GM19023 (cell line): ENCODE data around the gene LRRC3B.
"Not testable (repeated sequence)": the region's sequence is repeated elsewhere in the genome, so short reads cannot be mapped to it uniquely, and the experiment has no call there.

Experiments
- ATAC-seq: cut with Tn5 transposase; IDR thresholded peaks from one replicate; pipeline ENCODE4 v1.9.1; 2021; ENCODE audit warnings: mild to moderate bottlenecking, moderate library complexity; ENCODE audit not compliant: unreplicated experiment

The LRRC3B gene, protein sequence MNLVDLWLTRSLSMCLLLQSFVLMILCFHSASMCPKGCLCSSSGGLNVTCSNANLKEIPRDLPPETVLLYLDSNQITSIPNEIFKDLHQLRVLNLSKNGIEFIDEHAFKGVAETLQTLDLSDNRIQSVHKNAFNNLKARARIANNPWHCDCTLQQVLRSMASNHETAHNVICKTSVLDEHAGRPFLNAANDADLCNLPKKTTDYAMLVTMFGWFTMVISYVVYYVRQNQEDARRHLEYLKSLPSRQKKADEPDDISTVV

GRCh38 chr3:26622621-26623418 lies at the start of gene LRRC3B:
Gene LRRC3B, plus strand, starts transcription at chr3:26622772. Its CDS starts 86,901 bp downstream, at chr3:26709673.
- ATAC-seq: no peak

- no peak for ATAC-seq
Observed at GRCh38 chr3:26574766-26575165, 47.8 kb upstream of the LRRC3B start.

DNA sequence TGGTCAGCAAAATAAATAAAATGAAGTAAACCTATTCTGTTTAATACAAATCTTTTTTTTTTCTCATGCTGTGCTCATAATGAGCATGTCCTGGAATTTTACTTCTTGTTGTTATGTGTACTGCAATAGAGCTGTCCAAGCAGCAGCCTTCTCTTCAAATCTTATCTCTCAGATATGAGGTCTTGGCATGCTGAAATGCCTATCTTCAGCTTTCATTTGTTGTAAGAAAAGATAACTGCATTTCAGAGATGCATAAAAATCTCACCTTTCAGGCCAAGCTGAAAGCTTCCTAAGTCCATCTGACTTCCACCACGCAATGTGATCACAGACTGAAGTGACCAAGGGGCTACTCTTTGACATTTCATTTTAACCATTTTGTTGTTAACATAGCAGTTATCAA lies 43.5 kb upstream of the LRRC3B start:
- no peak for ATAC-seq

GRCh38 chr3:26587571-26587970 lies 35.0 kb upstream of the LRRC3B start:
- no peak for ATAC-seq

GRCh38 chr3:26588931-26589330 lies 33.6 kb upstream of the LRRC3B start:
- ATAC-seq: no peak

GRCh38 chr3:26589678-26590077 lies 32.9 kb upstream of the LRRC3B start:
- ATAC-seq: no peak

GRCh38 chr3:26590919-26591484 lies 31.6 kb upstream of the LRRC3B start:
- ATAC-seq: no peak

DNA sequence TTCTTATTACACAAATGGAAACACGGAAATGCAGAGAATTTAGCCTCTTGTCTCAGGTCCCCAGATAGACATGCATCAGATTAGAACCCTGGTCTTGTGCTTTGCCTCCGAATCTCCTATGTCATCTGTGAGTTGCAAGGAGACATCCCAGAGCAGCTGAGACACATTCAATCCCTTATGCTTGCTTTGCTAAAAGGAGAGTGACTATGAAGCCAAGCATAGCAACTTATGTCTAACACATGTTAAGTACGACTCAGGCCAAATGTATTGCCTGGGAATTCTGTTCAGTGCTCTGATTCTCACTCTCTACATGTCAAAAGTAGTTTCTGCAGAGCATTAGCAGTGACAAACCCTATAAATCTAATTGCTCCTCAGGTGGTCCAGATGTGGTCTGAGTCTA lies 30.6 kb upstream of the LRRC3B start:
- ATAC-seq: no peak

- no peak for ATAC-seq
Observed at GRCh38 chr3:26592451-26592850, 30.1 kb upstream of the LRRC3B start.

GRCh38 chr3:26596335-26596734 lies 26.2 kb upstream of the LRRC3B start:
- ATAC-seq: no peak

- not testable (repeated sequence) for ATAC-seq
Observed at GRCh38 chr3:26603311-26603710, 19.3 kb upstream of the LRRC3B start.

DNA sequence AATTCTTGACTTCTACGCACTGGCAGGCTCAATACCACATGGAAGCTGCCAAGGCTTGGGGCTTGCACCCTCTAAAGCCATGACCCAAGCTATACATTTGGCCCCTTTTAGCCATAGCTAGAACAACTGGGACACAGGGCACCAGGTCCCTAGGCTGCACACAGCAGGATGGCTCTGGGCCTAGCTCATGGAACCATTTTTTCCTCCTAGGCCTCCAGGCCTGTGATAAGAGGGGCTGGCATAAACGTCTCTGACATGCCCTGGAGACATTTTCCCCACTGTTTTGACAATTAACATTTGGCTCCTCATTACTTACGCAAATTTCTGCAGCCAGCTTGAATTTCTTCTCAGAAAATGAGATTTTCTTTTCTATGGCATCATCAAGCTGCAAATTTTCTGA lies 18.8 kb upstream of the LRRC3B start:
- ATAC-seq: not testable (repeated sequence)

DNA sequence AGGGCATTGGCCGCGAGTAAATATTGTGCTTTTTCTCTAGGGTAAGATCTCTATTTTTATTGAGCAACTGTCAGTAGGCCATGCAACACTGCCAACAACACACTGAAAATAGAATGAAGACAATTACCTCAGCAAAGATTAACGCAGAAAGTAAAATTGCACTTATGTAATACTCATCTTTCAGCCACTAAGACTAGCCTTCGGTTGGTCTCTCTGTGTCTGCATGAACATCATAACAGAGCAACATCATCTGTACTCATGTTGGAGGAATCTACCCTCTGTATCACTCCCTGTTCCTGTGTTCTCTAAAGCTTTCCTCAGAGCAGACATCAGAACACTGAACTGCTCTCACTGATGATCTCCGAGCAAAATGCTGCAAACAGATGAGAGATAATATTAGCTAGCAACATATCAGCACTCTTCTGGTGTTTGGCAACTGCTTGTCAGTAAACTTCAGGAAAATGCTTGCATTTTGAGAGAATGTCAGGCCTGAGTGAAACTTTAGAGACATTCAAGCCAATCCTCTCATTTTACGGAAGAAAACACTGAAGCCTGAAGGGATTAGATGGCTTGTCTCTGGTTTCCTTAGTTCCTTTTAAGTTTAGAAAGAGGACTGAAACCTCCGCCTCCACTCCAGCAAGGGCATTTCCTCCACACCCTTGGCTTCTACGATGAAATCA lies 8.4 kb upstream of the LRRC3B start:
- ATAC-seq: no peak

GRCh38 chr3:26621176-26621575 lies 1.4 kb upstream of the LRRC3B start:
- no peak for ATAC-seq

DNA sequence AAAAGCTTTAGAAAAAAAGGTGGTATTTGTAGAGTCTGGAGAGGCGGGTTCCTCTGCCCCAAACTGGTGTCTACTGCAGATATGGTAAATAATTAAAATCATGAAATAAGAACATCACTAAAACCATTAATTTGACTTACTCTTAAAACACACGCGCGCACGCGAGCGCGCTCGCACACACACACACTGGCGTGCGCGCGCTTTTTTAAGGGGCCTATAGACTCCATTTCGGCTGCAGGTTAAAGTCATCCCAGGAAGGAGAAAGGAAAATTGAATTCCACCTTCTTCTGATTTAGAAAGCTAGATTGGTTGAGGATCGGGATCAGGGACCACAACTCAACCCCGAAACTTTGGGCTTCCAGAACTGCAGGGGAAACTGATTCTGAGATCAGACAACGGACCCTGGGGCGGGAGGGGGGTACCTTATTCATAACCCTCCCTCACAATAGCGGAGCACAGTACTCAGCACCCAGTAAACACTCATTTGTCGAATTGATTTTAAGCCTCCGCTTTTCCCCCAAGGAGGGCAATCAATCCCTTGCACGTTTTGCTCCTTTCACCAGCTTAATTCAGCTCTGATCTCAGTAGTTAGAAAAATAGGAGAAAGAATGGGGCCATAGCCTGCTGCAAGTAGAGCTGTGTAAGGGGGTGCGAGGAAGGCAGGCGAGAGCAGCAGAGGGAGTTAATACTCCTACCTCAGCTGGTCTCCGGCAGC lies 509 bp upstream of the LRRC3B start:
- ATAC-seq: no peak

- no peak for ATAC-seq
Observed at GRCh38 chr3:26623419-26624208, 1.0 kb downstream of the LRRC3B start.

GRCh38 chr3:26624209-26624765 lies 1.7 kb downstream of the LRRC3B start:
- no peak for ATAC-seq

DNA sequence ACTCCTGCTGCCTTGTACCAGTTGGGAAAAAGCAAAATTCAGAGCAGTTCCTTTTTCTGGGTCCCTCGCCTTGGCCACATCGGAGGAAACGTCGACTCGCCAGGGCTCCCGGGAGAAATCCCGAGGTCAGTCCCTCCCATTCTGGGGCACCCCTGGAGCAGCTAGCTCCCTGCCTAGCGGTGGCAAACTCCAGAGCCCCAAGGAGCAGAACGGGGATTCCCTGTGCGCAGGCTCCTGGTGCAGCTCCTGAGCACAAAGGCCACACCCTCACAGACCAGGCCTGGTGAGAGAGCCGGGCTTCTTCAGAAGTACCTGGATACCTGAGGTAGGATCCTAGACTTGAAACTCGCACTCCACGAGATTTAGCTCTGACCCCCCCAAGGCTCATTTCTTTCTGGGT lies 2.6 kb downstream of the LRRC3B start:
- ATAC-seq: no peak

DNA sequence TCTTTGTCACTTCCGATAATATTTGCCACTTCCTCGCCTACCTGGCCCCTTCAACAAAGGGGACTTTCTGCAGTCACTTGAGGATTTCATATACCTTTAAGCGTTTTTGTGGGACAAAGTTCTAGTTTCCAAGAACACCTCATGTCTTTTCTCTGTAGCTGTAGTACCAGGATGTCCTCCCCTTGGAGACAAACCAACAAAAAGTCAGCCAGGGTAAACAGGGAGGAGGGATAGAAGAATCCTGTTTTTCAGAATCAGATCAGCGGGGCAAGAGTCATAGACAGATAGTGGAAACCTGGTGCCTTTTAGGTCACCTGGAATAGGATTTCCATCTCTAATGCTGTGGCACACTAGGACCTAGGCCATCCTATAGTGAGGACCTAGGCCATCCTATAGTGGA lies 4.5 kb downstream of the LRRC3B start:
- ATAC-seq: no peak

GRCh38 chr3:26628915-26629314 lies 6.3 kb downstream of the LRRC3B start:
- ATAC-seq: no peak
